NOMO-1 treated with DMSO at 0.1 percent for 48 hours (cell line): Measurements from ENCODE around the gene MLF2.
"Not testable (repeated sequence)": the region's sequence is repeated elsewhere in the genome, so short reads cannot be mapped to it uniquely, and the experiment has no call there.

Experiments used
- DNase-seq: peaks from one replicate; lab custom pipeline; 2025; ENCODE audit not compliant: unreplicated experiment; lab: John Stamatoyannopoulos, UW

The MLF2 gene

GRCh38 chr12:6735448-6736191 is 17.3 kb downstream of the MLF2 start:
- peak; percentile 58 for DNase-seq

DNA sequence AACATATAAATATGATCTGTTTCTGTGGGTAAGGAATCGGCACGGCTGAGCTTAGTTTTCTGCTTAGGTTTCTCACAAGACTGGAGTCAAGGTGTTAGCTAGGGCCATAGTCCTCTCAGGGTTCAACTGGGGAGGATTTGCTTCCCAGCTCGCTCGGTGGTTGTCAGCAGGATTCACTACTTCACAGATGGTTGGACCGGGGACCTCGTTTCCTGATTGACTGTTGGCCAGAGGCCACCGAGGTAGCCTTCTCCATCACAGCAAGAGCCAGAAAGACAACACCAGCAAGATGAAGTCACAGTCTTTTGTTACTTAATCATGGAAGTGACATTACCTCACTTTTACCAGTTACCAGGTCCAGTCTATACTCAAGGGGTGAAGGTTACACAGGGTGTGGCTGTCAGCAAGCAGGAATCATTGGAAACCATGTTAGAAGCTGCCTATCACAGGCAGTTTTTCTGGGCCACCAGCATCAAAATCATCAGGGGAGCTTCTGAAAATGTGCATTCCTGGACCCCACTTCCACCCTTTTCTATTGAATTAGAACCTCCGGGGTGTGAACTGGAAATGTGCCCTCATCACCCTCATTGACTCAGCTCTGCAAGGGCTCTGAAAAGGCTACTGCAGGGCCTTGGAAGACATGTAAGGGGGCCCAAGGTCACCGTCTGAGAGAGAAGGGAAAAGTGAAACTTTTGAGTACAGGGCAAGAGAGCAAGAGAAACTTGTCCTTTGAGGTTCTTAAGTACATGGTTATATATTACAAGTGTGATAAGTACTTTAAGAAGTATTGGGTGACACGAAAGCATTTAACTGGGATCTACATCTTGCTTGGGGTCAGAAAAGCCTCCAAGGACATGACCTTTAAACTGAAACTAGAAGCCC is 18.2 kb downstream of the MLF2 start:
- DNase-seq: no peak

DNA sequence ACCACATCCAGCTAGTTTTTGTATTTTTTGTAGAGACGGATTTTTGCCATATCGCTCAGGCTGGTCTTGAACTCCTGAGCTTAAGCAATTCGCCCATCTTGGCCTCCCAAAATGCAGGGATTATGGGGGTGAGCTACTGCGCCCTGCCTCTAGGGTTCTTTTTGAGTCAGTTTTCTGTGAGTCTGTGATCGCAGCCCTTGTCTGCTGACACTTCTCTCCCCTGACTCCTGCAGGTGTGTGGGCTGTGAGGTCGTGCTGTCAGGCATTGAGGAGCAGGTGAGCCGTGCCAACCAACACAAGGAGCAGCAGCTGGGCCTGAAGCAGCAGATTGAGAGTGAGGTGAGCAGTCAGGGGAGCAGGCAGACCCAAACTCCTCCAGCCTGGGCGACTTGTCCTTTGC is 22.8 kb downstream of the MLF2 start:
- DNase-seq: no peak

- no peak for DNase-seq
These were observed 23.8 kb downstream of the MLF2 start for GRCh38 chr12:6729186-6729585.

GRCh38 chr12:6725350-6725749 is 27.6 kb downstream of the MLF2 start:
- no peak for DNase-seq

DNA sequence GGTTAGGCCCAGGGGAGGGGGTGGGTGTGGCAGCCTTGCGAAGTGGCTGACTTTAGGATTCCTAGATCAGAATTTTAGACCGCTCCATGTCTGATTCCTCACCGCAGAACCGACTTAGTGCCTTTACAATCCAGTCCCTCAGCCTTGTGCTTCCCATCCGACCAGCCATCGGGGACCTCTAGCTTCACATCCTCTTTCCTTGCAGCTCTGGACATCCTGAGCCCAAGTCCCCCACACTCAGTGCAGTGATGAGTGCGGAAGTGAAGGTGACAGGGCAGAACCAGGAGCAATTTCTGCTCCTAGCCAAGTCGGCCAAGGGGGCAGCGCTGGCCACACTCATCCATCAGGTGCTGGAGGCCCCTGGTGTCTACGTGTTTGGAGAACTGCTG is 28.5 kb downstream of the MLF2 start:
- DNase-seq: peak; percentile 62

DNA sequence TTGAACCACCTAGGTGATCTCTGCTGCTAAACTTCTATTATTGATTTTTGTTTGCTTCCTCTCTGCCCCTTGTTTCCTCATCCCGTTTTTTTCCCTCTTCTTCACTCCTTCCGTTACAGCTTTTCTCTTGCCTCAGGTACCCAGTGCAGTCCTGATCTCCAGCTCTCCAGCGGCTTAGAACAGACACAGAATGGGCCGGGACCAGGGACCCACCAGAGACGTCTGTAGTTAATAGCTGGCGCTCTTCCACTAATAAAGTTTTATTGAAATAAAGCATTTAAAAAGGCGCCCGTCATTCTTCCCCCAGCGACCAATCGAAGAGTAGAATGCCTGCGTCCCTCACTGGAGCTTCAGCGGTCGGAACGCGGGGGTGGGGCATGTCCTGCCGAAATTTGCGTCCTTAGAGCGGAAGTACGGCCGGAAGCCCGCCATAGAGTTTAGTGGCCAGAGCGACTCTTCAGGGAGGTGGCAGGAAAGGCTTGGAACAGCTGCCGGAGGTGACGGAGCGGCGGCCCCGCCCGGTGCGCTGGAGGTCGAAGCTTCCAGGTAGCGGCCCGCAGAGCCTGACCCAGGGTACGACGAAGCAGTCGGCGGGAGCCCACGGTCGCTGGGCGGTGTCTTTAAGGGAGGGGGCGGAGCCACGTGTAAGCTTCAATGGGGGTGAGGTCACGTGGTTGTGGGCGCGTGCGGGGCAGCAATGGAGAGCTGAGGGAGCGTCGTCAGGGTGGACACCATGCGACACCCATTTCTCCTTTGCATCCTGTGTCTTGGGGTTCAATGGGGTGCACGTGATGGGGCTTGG is 29.1 kb downstream of the MLF2 start, which contains the start of gene COPS7A:
Gene COPS7A, plus strand, starts transcription at position 440 of the 802 bp plus-strand sequence. CDS start 611 bp downstream, outside the sequence.
- DNase-seq: peak; percentile 99

DNA sequence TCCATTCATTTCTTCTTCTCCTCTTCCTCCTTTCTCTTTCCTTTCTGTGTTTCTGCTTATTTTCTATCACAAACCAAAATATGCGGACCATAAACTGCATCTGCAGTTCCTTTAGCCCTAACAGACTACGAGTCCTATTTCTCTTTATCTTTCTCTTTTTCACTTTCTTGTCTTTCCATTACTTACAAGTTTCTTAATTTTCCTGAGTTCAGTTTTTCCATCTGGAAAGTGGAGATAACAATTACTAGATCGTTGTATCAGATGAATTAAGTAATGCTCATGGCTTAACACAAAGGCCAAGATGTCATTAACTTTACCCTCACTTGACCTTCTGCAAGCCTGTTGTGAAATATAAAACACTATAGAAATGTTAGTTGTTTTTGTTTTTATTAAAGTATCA is 30.1 kb downstream of the MLF2 start:
- DNase-seq: no peak

DNA sequence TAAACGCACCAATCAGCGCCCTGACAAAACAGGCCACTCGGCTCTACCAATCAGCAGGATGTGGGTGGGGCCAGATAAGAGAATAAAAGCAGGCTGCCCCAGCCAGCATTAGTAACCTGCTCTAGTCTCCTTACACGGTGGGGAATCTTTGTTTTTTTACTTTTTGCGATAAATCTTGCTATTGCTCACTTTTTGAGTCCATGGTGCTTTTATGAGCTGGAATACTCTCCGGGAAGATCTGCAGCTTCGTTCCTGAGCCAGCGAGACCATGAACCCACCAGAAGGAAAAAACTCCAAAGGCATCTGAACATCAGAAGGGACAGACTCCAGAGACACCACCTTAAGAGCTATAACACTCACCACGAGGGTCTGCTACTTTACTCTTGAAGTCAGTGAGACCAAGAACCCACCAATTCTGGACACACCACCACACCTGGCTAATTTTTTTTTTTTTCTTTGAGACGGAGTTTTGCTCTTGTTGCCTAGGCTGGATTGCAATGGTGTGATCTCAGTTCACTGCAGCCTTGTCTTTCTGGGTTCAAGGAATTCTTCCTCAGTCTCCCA is 36.0 kb downstream of the MLF2 start:
- no peak for DNase-seq

DNA sequence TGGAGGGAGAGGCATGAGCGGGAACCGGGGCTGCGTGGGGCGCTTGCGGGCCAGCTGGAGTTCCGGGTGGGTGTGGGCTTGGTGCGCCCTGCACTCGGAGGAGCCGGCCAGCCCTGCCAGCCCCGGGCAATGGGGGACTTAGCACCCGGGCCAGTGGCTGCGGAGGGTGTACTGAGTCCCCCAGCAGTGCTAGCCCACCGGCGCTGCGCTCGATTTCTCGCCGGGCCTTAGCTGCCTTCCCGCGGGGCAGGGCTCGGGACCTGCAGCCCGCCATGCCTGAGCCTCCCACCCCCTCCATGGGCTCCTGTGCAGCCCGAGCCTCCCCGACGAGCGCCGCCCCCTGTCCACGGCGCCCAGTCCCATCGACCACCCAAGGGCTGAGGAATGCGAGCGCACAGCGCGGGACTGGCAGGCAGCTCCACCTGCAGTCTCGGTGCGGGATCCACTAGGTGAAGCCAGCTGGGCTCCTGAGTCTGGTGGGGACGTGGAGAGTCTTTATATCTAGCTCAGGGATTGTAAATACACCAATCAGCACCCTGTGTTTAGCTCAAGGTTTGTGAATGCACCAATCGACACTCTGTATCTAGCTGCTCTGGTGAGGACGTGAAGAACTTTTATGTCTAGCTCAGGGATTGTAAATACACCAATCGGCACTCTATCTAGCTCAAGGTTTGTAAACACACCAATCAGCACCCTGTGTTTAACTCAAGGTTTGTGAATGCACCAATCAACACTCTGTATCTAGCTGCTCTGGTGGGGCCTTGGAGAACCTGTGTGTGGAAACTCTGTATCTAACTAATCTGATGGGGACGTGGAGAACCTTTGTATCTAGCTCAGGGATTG is 36.7 kb downstream of the MLF2 start:
- DNase-seq: not testable (repeated sequence)

GRCh38 chr12:6708960-6709394 is 44.0 kb downstream of the MLF2 start:
- no peak for DNase-seq

GRCh38 chr12:6708351-6708750 is 44.6 kb downstream of the MLF2 start:
- DNase-seq: not testable (repeated sequence)

DNA sequence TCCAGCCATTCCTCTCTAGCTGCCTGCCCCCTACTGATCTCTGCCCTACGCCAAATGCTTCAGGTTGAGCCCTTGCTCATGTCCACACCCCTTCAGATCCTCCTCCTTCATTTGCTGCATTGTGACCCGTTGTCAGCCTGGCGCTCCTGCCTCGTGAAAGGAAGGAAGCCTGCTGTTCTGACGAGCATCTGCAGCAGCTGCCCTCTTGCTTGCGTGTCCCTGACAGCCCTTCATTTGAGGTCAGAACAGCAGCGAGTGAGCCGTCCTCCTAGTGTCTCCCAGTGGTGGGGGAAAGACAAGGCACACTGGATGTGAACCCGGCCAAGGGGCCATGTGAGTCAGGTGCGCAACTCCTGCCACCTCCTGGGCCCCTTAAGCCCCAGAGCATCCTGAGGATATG is 49.3 kb downstream of the MLF2 start:
- DNase-seq: no peak

DNA sequence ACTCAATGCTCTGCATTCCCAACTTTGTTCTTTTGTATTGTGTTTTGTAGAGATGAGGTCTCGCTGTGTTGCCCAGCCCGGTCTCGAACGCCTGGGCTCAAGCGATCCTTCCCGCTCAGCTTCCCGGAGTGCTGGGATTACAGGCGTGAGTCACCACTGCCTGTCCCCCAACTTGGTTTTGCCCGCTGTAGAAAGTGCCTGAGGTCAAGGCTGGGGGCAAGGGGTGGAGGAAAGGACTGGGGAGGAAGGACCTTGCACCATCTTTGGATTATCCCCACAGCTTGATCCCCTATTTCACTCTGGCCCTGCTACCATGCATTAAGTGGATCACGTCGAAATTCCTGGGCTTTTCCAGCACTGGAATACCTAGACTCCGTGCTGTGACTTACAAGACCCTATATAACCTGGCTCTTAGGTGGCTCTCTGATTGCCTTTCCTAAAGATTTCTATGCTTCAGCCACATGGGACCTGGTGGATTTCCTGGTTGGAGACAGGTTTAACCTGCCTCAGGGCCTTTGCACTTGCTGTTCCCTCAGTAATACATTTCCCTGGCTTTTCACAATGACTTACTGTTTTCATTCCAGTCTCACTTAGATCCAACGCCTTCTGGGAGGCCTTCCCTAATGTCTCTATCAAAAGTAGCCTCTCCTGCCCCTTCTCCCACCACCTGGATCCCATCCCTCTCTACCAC is 51.7 kb downstream of the MLF2 start:
- no peak for DNase-seq

GRCh38 chr12:6700646-6701051 is 52.3 kb downstream of the MLF2 start, which contains the start of gene PIANP:
Gene PIANP, minus strand, starts transcription at chr12:6700815. Its CDS starts 2,754 bp downstream, at chr12:6698061.
- no peak for DNase-seq

GRCh38 chr12:6699989-6700645 is 52.8 kb downstream of the MLF2 start:
- no peak for DNase-seq

- no peak for DNase-seq
These were observed 53.5 kb downstream of the MLF2 start for GRCh38 chr12:6699259-6699988.
